Osteocyte (in vitro differentiated cells): ENCODE results near the gene ETS1. TPM values are rescaled to one million over a fixed set of nuclear protein-coding genes. Genes with fewer than 3 reads are reported as not detected.

Experiments used
- DNase-seq: peaks from one replicate; pipeline ENCODE4 v3.0.0; 2021; ENCODE audit warnings: mixed read lengths; ENCODE audit not compliant: unreplicated experiment; ENCODE audit errors: extremely low spot score
- H3K27ac Mint-ChIP-seq: one replicate; pipeline ENCODE4 v1.8.0; 2021; ENCODE audit warnings: mild to moderate bottlenecking, mixed read lengths; ENCODE audit not compliant: unreplicated experiment
- H3K27me3 Mint-ChIP-seq: one replicate; pipeline ENCODE4 v1.8.0; 2021; ENCODE audit warnings: mixed read lengths; ENCODE audit not compliant: unreplicated experiment
- H3K36me3 Mint-ChIP-seq: one replicate; pipeline ENCODE4 v1.8.0; 2021; ENCODE audit warnings: mixed read lengths; ENCODE audit not compliant: unreplicated experiment
- H3K4me1 Mint-ChIP-seq: one replicate; pipeline ENCODE4 v1.8.0; 2021; ENCODE audit warnings: mixed read lengths; ENCODE audit not compliant: unreplicated experiment
- H3K4me3 Mint-ChIP-seq: one replicate; pipeline ENCODE4 v1.8.0; 2021; ENCODE audit warnings: mild to moderate bottlenecking, moderate library complexity, mixed read lengths; ENCODE audit not compliant: unreplicated experiment
- H3K9me3 Mint-ChIP-seq: one replicate; pipeline ENCODE4 v1.8.0; 2021; ENCODE audit warnings: mixed read lengths; ENCODE audit not compliant: unreplicated experiment
- total RNA-seq: library from RNA; stranded (reverse); gene quantifications from 2 replicates; pipeline ENCODE4 v1.2.1, GENCODE V29; 2021
- TF ChIP-seq, protein P1 (sequence below): fragments of 200-600 bp; sonication (generic); IDR thresholded peaks from 2 replicates; pipeline ENCODE4 v1.5.0; 2021; ENCODE audit warnings: antibody characterized with exemption, mild to moderate bottlenecking, moderate library complexity

ETS1 gene
- total RNA-seq, 1 donor from 2014 or later, result 77.9 TPM

DNA sequence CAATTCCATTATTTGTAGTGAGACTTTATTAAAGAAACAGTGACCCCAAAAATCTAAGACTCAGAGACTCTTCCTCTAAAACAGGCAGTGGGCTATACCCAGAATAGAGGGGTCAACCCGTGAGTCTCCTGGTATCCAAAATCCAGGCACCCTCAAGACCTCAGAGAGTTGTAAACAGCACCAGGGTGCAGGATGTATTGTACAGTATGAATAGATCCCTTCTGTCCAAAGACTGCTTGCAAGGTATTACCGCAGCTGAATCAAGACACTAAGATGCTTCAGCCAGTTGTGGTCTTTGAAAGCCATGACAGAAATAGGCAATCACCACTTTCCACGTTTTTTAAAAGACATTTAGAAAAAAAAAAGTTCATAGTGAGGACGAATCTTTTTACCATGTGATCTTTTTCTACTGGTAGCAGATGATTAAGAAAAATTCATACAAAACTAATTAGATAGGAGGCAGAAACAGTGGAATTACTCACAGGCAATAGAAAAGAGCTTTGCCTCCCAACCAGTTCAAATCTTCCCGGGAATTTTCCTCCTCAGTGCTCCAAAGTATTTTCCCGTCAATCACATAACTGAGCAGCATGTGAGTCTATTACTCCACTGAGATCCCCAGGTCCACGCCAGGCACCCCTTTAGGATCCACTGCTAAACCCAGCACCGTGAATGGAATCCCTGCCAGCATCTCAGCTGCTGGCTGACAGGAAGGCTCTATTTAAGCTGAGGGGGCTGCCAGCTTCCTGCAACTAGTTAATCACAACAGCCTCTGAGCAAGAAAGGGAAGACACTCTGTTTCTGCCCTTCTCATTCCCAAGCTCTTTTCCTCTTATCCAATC lies 113.1 kb downstream of the ETS1 start:
- Mint-ChIP-seq H3K4me3 (no peak overlapping the region), H3K4me1 (peaks cover 70% of the 10 kb centered on the region), H3K36me3 (peaks cover 61% of the 10 kb centered on the region), H3K27me3 (no peaks in the 10 kb centered on the region), H3K9me3 (no peaks in the 10 kb centered on the region), H3K27ac (peak overlapping the region; percentile 69)
- no peak for DNase-seq
- TF ChIP-seq, protein P1, sequence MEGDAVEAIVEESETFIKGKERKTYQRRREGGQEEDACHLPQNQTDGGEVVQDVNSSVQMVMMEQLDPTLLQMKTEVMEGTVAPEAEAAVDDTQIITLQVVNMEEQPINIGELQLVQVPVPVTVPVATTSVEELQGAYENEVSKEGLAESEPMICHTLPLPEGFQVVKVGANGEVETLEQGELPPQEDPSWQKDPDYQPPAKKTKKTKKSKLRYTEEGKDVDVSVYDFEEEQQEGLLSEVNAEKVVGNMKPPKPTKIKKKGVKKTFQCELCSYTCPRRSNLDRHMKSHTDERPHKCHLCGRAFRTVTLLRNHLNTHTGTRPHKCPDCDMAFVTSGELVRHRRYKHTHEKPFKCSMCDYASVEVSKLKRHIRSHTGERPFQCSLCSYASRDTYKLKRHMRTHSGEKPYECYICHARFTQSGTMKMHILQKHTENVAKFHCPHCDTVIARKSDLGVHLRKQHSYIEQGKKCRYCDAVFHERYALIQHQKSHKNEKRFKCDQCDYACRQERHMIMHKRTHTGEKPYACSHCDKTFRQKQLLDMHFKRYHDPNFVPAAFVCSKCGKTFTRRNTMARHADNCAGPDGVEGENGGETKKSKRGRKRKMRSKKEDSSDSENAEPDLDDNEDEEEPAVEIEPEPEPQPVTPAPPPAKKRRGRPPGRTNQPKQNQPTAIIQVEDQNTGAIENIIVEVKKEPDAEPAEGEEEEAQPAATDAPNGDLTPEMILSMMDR, result no peak

DNA sequence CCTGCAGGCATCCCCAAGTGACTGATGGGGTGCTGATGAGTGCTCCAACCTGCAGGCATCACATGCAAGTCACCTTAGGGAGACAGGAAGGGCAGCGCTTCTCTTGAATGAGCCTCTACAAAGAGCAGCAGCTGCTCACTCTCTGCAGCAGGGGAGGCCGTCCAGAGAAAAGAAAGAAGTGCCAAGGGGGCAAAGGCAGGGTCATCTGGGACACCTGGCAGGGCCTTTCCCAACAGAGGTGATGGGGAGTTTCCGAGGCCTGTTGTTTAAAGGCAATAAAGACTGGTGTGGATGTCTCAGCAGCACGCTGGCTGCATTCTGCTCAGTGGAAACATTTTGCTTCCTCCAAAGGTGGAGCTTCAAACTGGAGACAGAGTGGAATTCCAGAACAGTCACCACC lies 113.7 kb downstream of the ETS1 start:
- peaks cover 70% of the 10 kb centered on the region for H3K4me1 Mint-ChIP-seq
- H3K36me3 Mint-ChIP-seq, result peaks cover 58% of the 10 kb centered on the region
- no peaks in the 10 kb centered on the region for H3K27me3 Mint-ChIP-seq
- TF ChIP-seq, protein P1, result no peak
- no peaks in the 10 kb centered on the region for H3K9me3 Mint-ChIP-seq
- no peak overlapping the region for H3K4me3 Mint-ChIP-seq
- H3K27ac Mint-ChIP-seq, result peak overlapping the region; percentile 69
- DNase-seq, result no peak

DNA sequence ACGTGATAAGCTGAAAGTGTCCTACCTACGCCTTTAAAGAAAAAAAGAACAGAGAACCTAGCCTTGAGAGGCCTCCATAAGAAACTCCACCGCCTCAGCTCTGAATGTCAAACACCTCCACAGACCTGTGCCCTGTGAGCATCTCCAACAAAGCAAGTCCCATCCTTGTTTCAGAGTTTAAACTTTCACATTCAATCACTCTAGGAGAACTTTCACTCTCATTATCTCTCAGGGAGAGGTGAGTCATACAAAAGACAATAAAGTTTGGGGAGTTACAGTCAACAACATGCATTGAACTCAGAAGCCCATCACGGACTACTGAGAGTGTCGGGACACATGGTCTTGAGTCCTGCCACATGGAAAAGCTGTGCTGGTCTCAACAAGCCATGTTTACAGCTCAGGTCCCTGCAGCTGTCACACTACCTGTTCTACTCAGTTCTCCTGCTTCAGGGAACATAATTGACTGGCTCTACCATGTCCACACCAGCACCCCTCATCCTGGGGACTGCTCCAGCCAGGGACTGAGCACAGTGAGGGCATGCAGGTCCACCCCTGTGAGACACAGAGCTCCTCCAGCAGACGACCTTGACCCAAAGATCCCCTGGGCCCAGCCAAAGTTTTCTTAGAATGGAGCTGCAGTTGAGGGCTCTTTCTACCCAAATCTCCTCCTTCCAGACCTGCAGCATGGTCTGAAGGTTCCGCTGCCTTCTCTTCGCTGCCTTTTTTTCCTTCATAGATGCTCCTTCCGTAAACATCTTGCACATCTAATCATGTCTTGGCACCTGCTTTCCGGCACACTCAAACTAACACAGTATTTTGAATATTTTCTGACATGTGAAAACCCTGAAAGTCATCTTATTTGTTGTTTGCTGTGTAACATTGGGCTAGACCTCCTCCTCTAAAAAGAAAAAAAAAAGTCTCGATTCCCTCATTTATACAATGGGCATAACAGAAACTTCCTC lies 114.9 kb downstream of the ETS1 start:
- Mint-ChIP-seq H3K36me3 (peaks cover 55% of the 10 kb centered on the region), H3K27ac (peak overlapping the region; percentile 44), H3K9me3 (no peaks in the 10 kb centered on the region), H3K27me3 (no peaks in the 10 kb centered on the region), H3K4me3 (no peak overlapping the region), H3K4me1 (peaks cover 76% of the 10 kb centered on the region)
- no peak for DNase-seq
- TF ChIP-seq, protein P1, result no peak

DNA sequence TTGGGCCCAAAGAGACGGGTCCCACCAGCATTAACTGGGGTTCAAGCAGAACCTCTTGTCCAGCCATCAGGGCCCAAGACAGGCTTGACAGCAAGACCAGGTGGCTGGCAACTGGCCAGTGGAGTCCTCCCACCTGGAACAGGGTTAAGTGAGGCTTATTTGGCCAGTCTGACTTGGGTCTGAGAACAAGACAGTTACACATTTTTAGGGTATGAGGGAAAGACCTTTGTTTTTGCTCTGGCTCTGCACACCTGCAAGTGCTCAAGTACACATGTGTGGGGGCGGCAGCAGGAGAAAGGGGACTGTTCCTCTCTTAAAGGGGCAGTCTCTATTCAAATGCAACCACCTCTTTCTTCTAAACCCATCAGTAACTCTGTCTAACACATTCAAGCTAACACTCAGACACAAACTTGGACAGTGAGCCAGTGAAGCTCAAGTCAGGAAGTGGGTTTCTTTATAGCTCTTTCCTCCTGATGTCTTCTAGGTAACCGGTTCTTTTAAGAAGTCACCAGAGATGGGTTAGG lies 116.2 kb downstream of the ETS1 start:
- TF ChIP-seq, protein P1, result no peak
- peaks cover 55% of the 10 kb centered on the region for H3K36me3 Mint-ChIP-seq
- H3K27me3 Mint-ChIP-seq, result no peaks in the 10 kb centered on the region
- DNase-seq, result no peak
- H3K9me3 Mint-ChIP-seq, result no peaks in the 10 kb centered on the region
- H3K4me3 Mint-ChIP-seq, result no peak overlapping the region
- peaks cover 86% of the 10 kb centered on the region for H3K4me1 Mint-ChIP-seq
- H3K27ac Mint-ChIP-seq, result peak overlapping the region; percentile 18
